ENCODE data around the gene LRRC57. TPM values are rescaled to one million over a fixed set of nuclear protein-coding genes. Genes with fewer than 3 reads are reported as not detected.

Gene LRRC57
- total RNA-seq, 1 donor from 2014 or later: 19.4 TPM

- no peak for DNase-seq (ENCODE audit: low spot score)
These were observed 5.0 kb upstream of the LRRC57 start for GRCh38 chr15:42553554-42553953.

- DNase-seq (ENCODE audit: low spot score): no peak
These were observed 1.3 kb upstream of the LRRC57 start for GRCh38 chr15:42549741-42550392.

- no peak for DNase-seq (ENCODE audit: low spot score)
These were observed 469 bp upstream of the LRRC57 start for GRCh38 chr15:42549032-42549491.

GRCh38 chr15:42547918-42548248, 710 bp downstream of the LRRC57 start:
- DNase-seq (ENCODE audit: low spot score): no peak

- DNase-seq (ENCODE audit: low spot score): no peak
These were observed 3.6 kb downstream of the LRRC57 start for GRCh38 chr15:42544853-42545629.

GRCh38 chr15:42533246-42533645, 15.3 kb downstream of the LRRC57 start:
- DNase-seq (ENCODE audit: low spot score): no peak

- no peak for DNase-seq (ENCODE audit: low spot score)
These were observed 19.6 kb downstream of the LRRC57 start for GRCh38 chr15:42528970-42529369.

- DNase-seq (ENCODE audit: low spot score): no peak
These were observed 25.3 kb downstream of the LRRC57 start for GRCh38 chr15:42523331-42523730.

- DNase-seq (ENCODE audit: low spot score): no peak
These were observed 37.6 kb downstream of the LRRC57 start for GRCh38 chr15:42511007-42511391.

GRCh38 chr15:42510258-42511006, 38.2 kb downstream of the LRRC57 start:
- DNase-seq (ENCODE audit: low spot score): no peak

- no peak for DNase-seq (ENCODE audit: low spot score)
These were observed 40.3 kb downstream of the LRRC57 start for GRCh38 chr15:42508263-42508690.

- DNase-seq (ENCODE audit: low spot score): no peak
These were observed 41.1 kb downstream of the LRRC57 start for GRCh38 chr15:42507514-42507913.

GRCh38 chr15:42504631-42505030, 44.0 kb downstream of the LRRC57 start:
- no peak for DNase-seq (ENCODE audit: low spot score)

GRCh38 chr15:42503825-42504224, 44.8 kb downstream of the LRRC57 start:
- DNase-seq (ENCODE audit: low spot score): no peak

GRCh38 chr15:42502477-42502876, 46.1 kb downstream of the LRRC57 start:
- no peak for DNase-seq (ENCODE audit: low spot score)

- no peak for DNase-seq (ENCODE audit: low spot score)
These were observed 48.6 kb downstream of the LRRC57 start for GRCh38 chr15:42499858-42500609.

- DNase-seq (ENCODE audit: low spot score): no peak
These were observed 50.2 kb downstream of the LRRC57 start for GRCh38 chr15:42498212-42499068.

- DNase-seq (ENCODE audit: low spot score): peak; percentile 99
These were observed 53.0 kb downstream of the LRRC57 start, which contains the start of gene SNAP23 for GRCh38 chr15:42495361-42496212. Gene SNAP23, plus strand, starts transcription at chr15:42495634. Its CDS starts 16,213 bp downstream, at chr15:42511847.

GRCh38 chr15:42494998-42495360, 53.6 kb downstream of the LRRC57 start:
- DNase-seq (ENCODE audit: low spot score): no peak

Data from mesenteric fat pad (tissue), 1 donor.